Panc1 (cell line): Measurements from ENCODE around the gene ST3GAL4. TPM values are rescaled to one million over a fixed set of nuclear protein-coding genes. Genes with fewer than 3 reads are reported as not detected.

Experiments used
- ATAC-seq: fragments of 200-7000 bp; cut with Tn5 transposase; 2 replicates; pipeline ENCODE4 v1.9.1; 2020; ENCODE audit warnings: mild to moderate bottlenecking, moderate library complexity
- BruUV-seq: library from RNA; stranded (reverse); fragments of 400-500 nt; replicated peaks from 2 replicates; lab custom pipeline; 2021; lab: Mats Ljungman, UMichigan
- CTCF ChIA-PET: fragments of 300-600 bp; sonication (Branson Sonifier 250); formaldehyde crosslinking; loops from one replicate; lab custom pipeline; 2022; ENCODE audit warnings: antibody characterized with exemption; lab: Charles Lee
- POLR2A ChIA-PET: fragments of 300-600 bp; sonication (Branson Sonifier 250); formaldehyde crosslinking; loops from one replicate; lab custom pipeline; 2022; ENCODE audit warnings: antibody characterized with exemption; lab: Charles Lee
- DNase-seq: peaks from one replicate; pipeline ENCODE4 v3.0.0-alpha.2; 2010; ENCODE audit warnings: low read depth, low spot score
- H3K27ac ChIP-seq: 2 replicates; pipeline ENCODE4 v1.5.1; 2011; ENCODE audit warnings: mild to moderate bottlenecking, low read length, inconsistent platforms
- H3K27me3 ChIP-seq: fragments of 200-500 bp; sonication (Bioruptor generic); 2 replicates; pipeline ENCODE4 v1.6.0; 2014; ENCODE audit warnings: low read length, inconsistent platforms; ENCODE audit not compliant: control insufficient read depth, insufficient read depth
- H3K36me3 ChIP-seq: fragments of 200-500 bp; sonication (Bioruptor generic); 2 replicates; pipeline ENCODE4 v1.5.1; 2014; ENCODE audit warnings: inconsistent platforms, mild to moderate bottlenecking, low read length, moderate library complexity; ENCODE audit not compliant: control insufficient read depth, insufficient read depth
- H3K4me1 ChIP-seq: 2 replicates; pipeline ENCODE4 v1.5.1; 2011; ENCODE audit warnings: inconsistent platforms, mild to moderate bottlenecking, low read length, moderate library complexity; ENCODE audit not compliant: control insufficient read depth, insufficient read depth
- H3K4me3 ChIP-seq, 2 experiments: 2 replicates each; pipeline ENCODE4 v1.5.1; 2011 to 2012; ENCODE audit warnings: low read depth in 2 of 2, low read length in 2 of 2, mild to moderate bottlenecking in 2 of 2, inconsistent platforms in 1 of 2, moderate library complexity in 1 of 2
- H3K9me3 ChIP-seq: fragments of 200-500 bp; sonication (Bioruptor generic); 2 replicates; pipeline ENCODE4 v1.5.1; 2014; ENCODE audit warnings: low read depth, mild to moderate bottlenecking, inconsistent platforms, low read length, moderate library complexity; ENCODE audit not compliant: control insufficient read depth, insufficient read depth
- CTCF ChIP-seq: fragments of 450-650 bp; IDR thresholded peaks from 2 replicates; pipeline ENCODE4 v1.5.1; 2017; ENCODE audit warnings: mild to moderate bottlenecking
- POLR2AphosphoS5 ChIP-seq: IDR thresholded peaks from 2 replicates; pipeline ENCODE4 v1.6.1; 2012; ENCODE audit warnings: mild to moderate bottlenecking, low read depth, low read length, moderate library complexity
- REST ChIP-seq, 2 experiments: IDR thresholded peaks; 2 replicates each; pipeline ENCODE4 v1.6.1; 2011 to 2012; ENCODE audit warnings: low read depth in 2 of 2, control low read depth in 1 of 2, low read length in 1 of 2, mild to moderate bottlenecking in 1 of 2, moderate library complexity in 1 of 2; ENCODE audit not compliant: insufficient read depth in 1 of 2
- SIN3A ChIP-seq: IDR thresholded peaks from 2 replicates; pipeline ENCODE4 v1.6.1; 2012; ENCODE audit warnings: low read depth, mild to moderate bottlenecking, low read length, moderate library complexity, borderline replicate concordance; ENCODE audit not compliant: insufficient read depth
- TCF7L2 ChIP-seq: IDR thresholded peaks from 2 replicates; pipeline ENCODE4 v1.6.1; 2011; ENCODE audit warnings: mild to moderate bottlenecking, low read depth, low read length, inconsistent platforms
- in situ Hi-C: cut with HindIII; loops from 2 replicates; pipeline ENCODE4 v1.10.0; 2016; ENCODE audit warnings: low sequenced_read_pairs, low pct_unique_long_range_greater_than_20kb
- intact Hi-C: fragments of 100-400 bp; cut with micrococcal nuclease; formaldehyde crosslinking; loops from one replicate; pipeline ENCODE4 v1.10.0; 2022; ENCODE audit not compliant: unreplicated experiment
- total RNA-seq: library from RNA; stranded (reverse); gene quantifications from one replicate; pipeline ENCODE4 v1.2.1, GENCODE V29; 2021; ENCODE audit not compliant: unreplicated experiment

ST3GAL4 gene
- total RNA-seq, 1 experiment from 2014 or later: 56.6 TPM

- no peak for DNase-seq
- Histone ChIP-seq H3K36me3 (peaks cover 3% of the 10 kb centered on the region; the same call in 1 of the 2 replicates), H3K4me3 (no peak overlapping the region), H3K9me3 (no peaks in the 10 kb centered on the region), H3K27me3 (no peaks in the 10 kb centered on the region), H3K4me1 (peaks cover 6% of the 10 kb centered on the region), H3K27ac (no peak overlapping the region)
- TF ChIP-seq POLR2AphosphoS5 (no peak), REST (IDR thresholded peaks at IDR 0.05; ENCODE audit: insufficient read depth in 1 of 2, low read depth in 2 of 2, low read length in 1 of 2) (no peak), SIN3A (no peak), CTCF (no peak)
- ChIA-PET CTCF (no interaction called here), POLR2A (no interaction called here)
- in situ Hi-C loops (no loop called here), intact Hi-C loops (no loop called here)
- no peak for ATAC-seq
- BruUV-seq: no TSS peak
Observed at GRCh38 chr11:126338346-126339055, 17.0 kb upstream of the ST3GAL4 start.

- Histone ChIP-seq H3K27ac (no peak overlapping the region), H3K4me3 (no peak overlapping the region), H3K36me3 (peaks cover 3% of the 10 kb centered on the region; the same call in 1 of the 2 replicates), H3K9me3 (no peaks in the 10 kb centered on the region), H3K27me3 (no peaks in the 10 kb centered on the region), H3K4me1 (peaks cover 6% of the 10 kb centered on the region)
- no peak for TF ChIP-seq POLR2AphosphoS5
- no peak for TF ChIP-seq SIN3A
- no peak for TF ChIP-seq TCF7L2
- TF ChIP-seq CTCF: no peak
- TF ChIP-seq REST (IDR thresholded peaks at IDR 0.05; ENCODE audit: insufficient read depth in 1 of 2, low read depth in 2 of 2, low read length in 1 of 2): no peak
- in situ Hi-C loops (no loop called here), intact Hi-C loops (no loop called here)
- CTCF ChIA-PET: no interaction called here
- no peak for DNase-seq
- no TSS peak for BruUV-seq
- POLR2A ChIA-PET: no interaction called here
- no peak for ATAC-seq
Observed at GRCh38 chr11:126339073-126339862, 16.2 kb upstream of the ST3GAL4 start.
